GM23338 (cell line): ENCODE measurements around the gene RHO. TPM values are rescaled to one million over a fixed set of nuclear protein-coding genes. Genes with fewer than 3 reads are reported as not detected.

Experiments used
- ATAC-seq: fragments of 200-7000 bp; cut with Tn5 transposase; 3 replicates; pipeline ENCODE4 v1.9.1; 2020
- DNase-seq: peaks from one replicate; pipeline ENCODE4 v3.0.0-alpha.2; 2015; ENCODE audit warnings: low spot score
- H2AFZ ChIP-seq: fragments of 200-600 bp; sonication (generic); 2 replicates; pipeline ENCODE4 v1.8.0; 2016; ENCODE audit warnings: antibody characterized with exemption, mild to moderate bottlenecking, moderate library complexity
- H3F3A ChIP-seq: fragments of 200-600 bp; sonication (generic); replicated peaks from 2 replicates; pipeline ENCODE4 v1.8.0; 2017; ENCODE audit warnings: antibody characterized with exemption, mixed run types, low read depth
- H3K27ac ChIP-seq: fragments of 200-600 bp; sonication (generic); 2 replicates; pipeline ENCODE4 v1.6.1; 2016; ENCODE audit warnings: low read depth
- H3K27me3 ChIP-seq: fragments of 200-600 bp; sonication (generic); 2 replicates; pipeline ENCODE4 v1.8.0; 2016; ENCODE audit warnings: mild to moderate bottlenecking, mixed run types, moderate library complexity; ENCODE audit not compliant: insufficient read depth
- H3K36me3 ChIP-seq: fragments of 200-600 bp; sonication (generic); 2 replicates; pipeline ENCODE4 v1.8.0; 2016; ENCODE audit warnings: mild to moderate bottlenecking; ENCODE audit not compliant: insufficient read depth
- H3K4me1 ChIP-seq: fragments of 200-600 bp; sonication (generic); 2 replicates; pipeline ENCODE4 v1.8.0; 2016; ENCODE audit warnings: mild to moderate bottlenecking, moderate library complexity; ENCODE audit not compliant: insufficient read depth
- H3K4me2 ChIP-seq: fragments of 200-600 bp; sonication (generic); 2 replicates; pipeline ENCODE4 v1.7.1; 2017; ENCODE audit warnings: mixed run types
- H3K4me3 ChIP-seq: fragments of 200-600 bp; sonication (generic); 2 replicates; pipeline ENCODE4 v1.6.1; 2016; ENCODE audit warnings: mixed run types
- H3K79me2 ChIP-seq: fragments of 200-600 bp; sonication (generic); replicated peaks from 2 replicates; pipeline ENCODE4 v1.8.0; 2017; ENCODE audit warnings: mild to moderate bottlenecking; ENCODE audit not compliant: insufficient read depth
- H3K9me2 ChIP-seq: fragments of 200-600 bp; sonication (generic); 2 replicates; pipeline ENCODE4 v1.8.0; 2017; ENCODE audit not compliant: insufficient read depth
- H4K20me1 ChIP-seq: fragments of 200-600 bp; sonication (generic); replicated peaks from 2 replicates; pipeline ENCODE4 v1.8.0; 2017; ENCODE audit warnings: mild to moderate bottlenecking; ENCODE audit not compliant: insufficient read depth
- H3K27ac Mint-ChIP-seq: 2 replicates; pipeline ENCODE4 v1.8.0; 2020; ENCODE audit warnings: inconsistent platforms, mild to moderate bottlenecking, moderate library complexity, mixed read lengths
- H3K27me3 Mint-ChIP-seq: 3 replicates; pipeline ENCODE4 v1.8.0; 2022; ENCODE audit warnings: low read depth, mild to moderate bottlenecking, moderate library complexity, mixed read lengths, inconsistent platforms; ENCODE audit not compliant: insufficient read depth, poor library complexity
- H3K36me3 Mint-ChIP-seq: 3 replicates; pipeline ENCODE4 v1.8.0; 2021; ENCODE audit warnings: low read depth, mild to moderate bottlenecking, inconsistent platforms, moderate library complexity, mixed read lengths
- H3K4me1 Mint-ChIP-seq: 3 replicates; pipeline ENCODE4 v1.8.0; 2020; ENCODE audit warnings: mild to moderate bottlenecking, inconsistent platforms, mixed read lengths
- H3K4me3 Mint-ChIP-seq: 3 replicates; pipeline ENCODE4 v1.8.0; 2021; ENCODE audit warnings: moderate library complexity, mild to moderate bottlenecking, inconsistent platforms, mixed read lengths
- H3K9me3 Mint-ChIP-seq: 3 replicates; pipeline ENCODE4 v1.8.0; 2020; ENCODE audit warnings: moderate library complexity, mild to moderate bottlenecking, inconsistent platforms, mixed read lengths
- CREB1 ChIP-seq: fragments of 250-450 bp; sonication (Bioruptor Pico); IDR thresholded peaks from 2 replicates; pipeline ENCODE4 v1.5.0; 2020; ENCODE audit warnings: low read depth, mild to moderate bottlenecking, moderate library complexity
- CTCF ChIP-seq, 2 experiments: fragments of 200-600 bp in 1 of 2; sonication (generic) in 1 of 2; conservative IDR thresholded peaks; 2 replicates each; pipeline versions ENCODE4 v1.5.1 to v1.6.1; 2016 to 2017; ENCODE audit warnings: antibody characterized with exemption in 2 of 2, low read depth in 2 of 2, mild to moderate bottlenecking in 2 of 2, moderate library complexity in 1 of 2
- ETS1 ChIP-seq: IDR thresholded peaks from 2 replicates; pipeline ENCODE4 v1.6.1; 2016; ENCODE audit warnings: antibody characterized with exemption
- EZH2 ChIP-seq: fragments of 200-600 bp; sonication (generic); IDR thresholded peaks from one replicate; pipeline ENCODE4 v1.8.0; 2017; ENCODE audit warnings: antibody characterized with exemption, mild to moderate bottlenecking, low read depth; ENCODE audit not compliant: unreplicated experiment
- EZH2phosphoT487 ChIP-seq: fragments of 200-600 bp; sonication (generic); IDR thresholded peaks from one replicate; pipeline ENCODE4 v1.8.1; 2018; ENCODE audit warnings: antibody characterized with exemption; ENCODE audit not compliant: unreplicated experiment
- JUNB ChIP-seq: IDR thresholded peaks from one replicate; pipeline ENCODE4 v1.6.1; 2016; ENCODE audit warnings: antibody characterized with exemption; ENCODE audit not compliant: unreplicated experiment
- NANOG ChIP-seq: IDR thresholded peaks from 2 replicates; pipeline ENCODE4 v1.6.1; 2016; ENCODE audit warnings: antibody characterized with exemption, borderline replicate concordance
- POLR2AphosphoS5 ChIP-seq: IDR thresholded peaks from 2 replicates; pipeline ENCODE4 v1.6.1; 2016; ENCODE audit warnings: antibody characterized with exemption, low read depth
- REST ChIP-seq: IDR thresholded peaks from one replicate; pipeline ENCODE4 v1.6.1; 2018; ENCODE audit warnings: antibody characterized with exemption; ENCODE audit not compliant: unreplicated experiment
- ZNF114 ChIP-seq: fragments of 250-450 bp; sonication (Bioruptor Pico); IDR thresholded peaks from 2 replicates; pipeline ENCODE4 v1.5.0; 2020; ENCODE audit warnings: mild to moderate bottlenecking, moderate library complexity
- polyA plus RNA-seq: library from polyadenylated mRNA; unstranded; fragments of >200 nt; fragmentation: Nextera tagmentation; extraction: Ambion mirVana; gene quantifications from 2 replicates; pipeline ENCODE4 v1.2.1, GENCODE V29; 2016
- total RNA-seq: library from RNA; depleted of rRNA; stranded (reverse); fragments of >200 nt; shearing (Covaris generic); gene quantifications from 2 replicates; pipeline ENCODE4 v1.2.3, GENCODE V29; 2014

The RHO gene
- total and polyA plus RNA-seq, 2 experiments from 2014 or later = not detected

GRCh38 chr3:129531699-129532098 lies 3.3 kb downstream of the RHO start:
- H3K36me3 ChIP-seq = no peaks in the 10 kb centered on the region
- peaks cover 11% of the 10 kb centered on the region; the same call in 1 of the 2 replicates for H3K4me1 ChIP-seq
- H4K20me1 ChIP-seq = no peaks in the 10 kb centered on the region
- H3K4me2 ChIP-seq = no peak overlapping the region
- H3K9me3 Mint-ChIP-seq = no peaks in the 10 kb centered on the region
- H3K4me3 ChIP-seq = no peak overlapping the region
- DNase-seq (no peak), ATAC-seq (no peak)
- no peaks in the 10 kb centered on the region for H3F3A ChIP-seq
- peaks cover 34% of the 10 kb centered on the region for H3K4me1 Mint-ChIP-seq
- H3K27me3 Mint-ChIP-seq = peaks cover 27% of the 10 kb centered on the region
- H3K27me3 ChIP-seq = no peaks in the 10 kb centered on the region
- H3K27ac Mint-ChIP-seq = no peak overlapping the region
- no peak overlapping the region for H2AFZ ChIP-seq
- no peak overlapping the region; the same call in 2 of the 3 replicates for H3K4me3 Mint-ChIP-seq
- peaks cover 11% of the 10 kb centered on the region; the same call in 1 of the 2 replicates for H3K9me2 ChIP-seq
- no peak for TF ChIP-seq CREB1
- no peak for TF ChIP-seq POLR2AphosphoS5
- no peak for TF ChIP-seq JUNB
- H3K79me2 ChIP-seq = no peaks in the 10 kb centered on the region
- H3K27ac ChIP-seq = no peak overlapping the region
- H3K36me3 Mint-ChIP-seq = no peaks in the 10 kb centered on the region; the same call in 2 of the 3 replicates

GRCh38 chr3:129532261-129532660 lies 3.8 kb downstream of the RHO start:
- Mint-ChIP-seq H3K4me3 (no peak overlapping the region), H3K9me3 (no peaks in the 10 kb centered on the region), H3K4me1 (peaks cover 36% of the 10 kb centered on the region), H3K27ac (no peak overlapping the region), H3K36me3 (no peaks in the 10 kb centered on the region; the same call in 2 of the 3 replicates), H3K27me3 (peaks cover 27% of the 10 kb centered on the region)
- no peak for ATAC-seq
- no peak overlapping the region for H3K4me2 ChIP-seq
- no peaks in the 10 kb centered on the region for H3K27me3 ChIP-seq
- H2AFZ ChIP-seq = no peak overlapping the region
- TF ChIP-seq CTCF (conservative IDR thresholded peaks at IDR 0.05; ENCODE audit: low read depth in 2 of 2) = no peak
- TF ChIP-seq ETS1 = no peak
- no peak for TF ChIP-seq EZH2phosphoT487
- no peak for TF ChIP-seq ZNF114
- no peak for TF ChIP-seq EZH2
- H4K20me1 ChIP-seq = no peaks in the 10 kb centered on the region
- no peak for DNase-seq
- H3K4me3 ChIP-seq = no peak overlapping the region
- peaks cover 11% of the 10 kb centered on the region; the same call in 1 of the 2 replicates for H3K4me1 ChIP-seq
- no peak overlapping the region for H3K27ac ChIP-seq
- no peaks in the 10 kb centered on the region for H3K36me3 ChIP-seq
- peaks cover 11% of the 10 kb centered on the region; the same call in 1 of the 2 replicates for H3K9me2 ChIP-seq
- no peaks in the 10 kb centered on the region for H3K79me2 ChIP-seq
- no peaks in the 10 kb centered on the region for H3F3A ChIP-seq

- H3F3A ChIP-seq = no peaks in the 10 kb centered on the region
- H3K79me2 ChIP-seq = no peaks in the 10 kb centered on the region
- peaks cover 11% of the 10 kb centered on the region; the same call in 1 of the 2 replicates for H3K9me2 ChIP-seq
- H3K4me3 ChIP-seq = no peak overlapping the region
- Mint-ChIP-seq H3K27ac (no peak overlapping the region), H3K9me3 (no peaks in the 10 kb centered on the region), H3K4me3 (no peak overlapping the region), H3K36me3 (no peaks in the 10 kb centered on the region; the same call in 2 of the 3 replicates), H3K27me3 (peaks cover 22% of the 10 kb centered on the region), H3K4me1 (peaks cover 37% of the 10 kb centered on the region)
- ATAC-seq (no peak), DNase-seq (no peak)
- H3K27me3 ChIP-seq = no peaks in the 10 kb centered on the region
- H3K27ac ChIP-seq = no peak overlapping the region
- no peaks in the 10 kb centered on the region for H3K36me3 ChIP-seq
- no peaks in the 10 kb centered on the region for H4K20me1 ChIP-seq
- peaks cover 11% of the 10 kb centered on the region; the same call in 1 of the 2 replicates for H3K4me1 ChIP-seq
- no peak overlapping the region for H2AFZ ChIP-seq
- no peak overlapping the region for H3K4me2 ChIP-seq
- TF ChIP-seq EZH2 = no peak
- TF ChIP-seq CREB1 = no peak
- no peak for TF ChIP-seq ZNF114
- TF ChIP-seq REST = no peak
- TF ChIP-seq NANOG = no peak
- TF ChIP-seq ETS1 = no peak
Observed at GRCh38 chr3:129533406-129533805, 5.0 kb downstream of the RHO start.
